Hepatocyte (in vitro differentiated cells): ENCODE data around the gene POU1F1.

ENCODE experiments used
- CTCF ChIP-seq: fragments of 200-600 bp; sonication (generic); IDR thresholded peaks from 2 replicates; pipeline ENCODE4 v1.5.1; 2016; ENCODE audit warnings: antibody characterized with exemption, mild to moderate bottlenecking; ENCODE audit not compliant: poor library complexity
- EZH2 ChIP-seq: fragments of 200-600 bp; sonication (generic); IDR thresholded peaks from 2 replicates; pipeline ENCODE4 v1.6.1; 2016; ENCODE audit warnings: antibody characterized with exemption, mild to moderate bottlenecking, borderline replicate concordance
- EZH2phosphoT487 ChIP-seq: fragments of 200-600 bp; sonication (generic); IDR thresholded peaks from one replicate; pipeline ENCODE4 v1.6.1; 2018; ENCODE audit warnings: antibody characterized with exemption, mild to moderate bottlenecking, low read depth, moderate library complexity; ENCODE audit not compliant: unreplicated experiment, severe bottlenecking

- TF ChIP-seq CTCF (no peak), EZH2phosphoT487 (no peak), EZH2 (no peak)
Measured at GRCh38 chr3:87236093-87236492, 40.3 kb downstream of the POU1F1 start.
